ENCODE measurements around the gene GULP1.
"Not testable (repeated sequence)": the region's sequence is repeated elsewhere in the genome, so short reads cannot be mapped to it uniquely, and the experiment has no call there.

Gene GULP1

GRCh38 chr2:188426121-188426520 lies 134.4 kb downstream of the GULP1 start:
- DNase-seq (ENCODE audit: low read depth) = no peak

- DNase-seq (ENCODE audit: low read depth) = no peak
Measured at GRCh38 chr2:188430705-188431104, 139.0 kb downstream of the GULP1 start.

GRCh38 chr2:188434018-188434417 lies 142.3 kb downstream of the GULP1 start:
- no peak for DNase-seq (ENCODE audit: low read depth)

- no peak for DNase-seq (ENCODE audit: low read depth)
Measured at GRCh38 chr2:188435115-188435514, 143.4 kb downstream of the GULP1 start.

- DNase-seq (ENCODE audit: low read depth) = no peak
Measured at GRCh38 chr2:188437537-188437936, 145.9 kb downstream of the GULP1 start.

GRCh38 chr2:188439986-188440385 lies 148.3 kb downstream of the GULP1 start:
- DNase-seq (ENCODE audit: low read depth) = no peak

- no peak for DNase-seq (ENCODE audit: low read depth)
Measured at GRCh38 chr2:188440849-188441248, 149.2 kb downstream of the GULP1 start.

- no peak for DNase-seq (ENCODE audit: low read depth)
Measured at GRCh38 chr2:188441288-188441947, 149.7 kb downstream of the GULP1 start.

- DNase-seq (ENCODE audit: low read depth) = no peak
Measured at GRCh38 chr2:188443207-188443606, 151.5 kb downstream of the GULP1 start.

- no peak for DNase-seq (ENCODE audit: low read depth)
Measured at GRCh38 chr2:188444106-188444835, 152.6 kb downstream of the GULP1 start.

- DNase-seq (ENCODE audit: low read depth) = no peak
Measured at GRCh38 chr2:188449561-188449960, 157.9 kb downstream of the GULP1 start.

- no peak for DNase-seq (ENCODE audit: low read depth)
Measured at GRCh38 chr2:188449971-188450370, 158.3 kb downstream of the GULP1 start.

- DNase-seq (ENCODE audit: low read depth) = no peak
Measured at GRCh38 chr2:188450732-188451483, 159.2 kb downstream of the GULP1 start.

- no peak for DNase-seq (ENCODE audit: low read depth)
Measured at GRCh38 chr2:188452084-188452483, 160.4 kb downstream of the GULP1 start.

GRCh38 chr2:188456114-188456909 lies 164.6 kb downstream of the GULP1 start:
- no peak for DNase-seq (ENCODE audit: low read depth)

GRCh38 chr2:188459061-188459460 lies 167.4 kb downstream of the GULP1 start:
- DNase-seq (ENCODE audit: low read depth) = no peak

GRCh38 chr2:188466078-188466477 lies 174.4 kb downstream of the GULP1 start:
- not testable (repeated sequence) for DNase-seq (ENCODE audit: low read depth)

- DNase-seq (ENCODE audit: low read depth) = no peak
Measured at GRCh38 chr2:188466761-188467160, 175.1 kb downstream of the GULP1 start.

GRCh38 chr2:188471166-188471565 lies 179.5 kb downstream of the GULP1 start:
- no peak for DNase-seq (ENCODE audit: low read depth)

- DNase-seq (ENCODE audit: low read depth) = no peak
Measured at GRCh38 chr2:188473306-188473705, 181.6 kb downstream of the GULP1 start.

GRCh38 chr2:188474316-188474715 lies 182.6 kb downstream of the GULP1 start:
- DNase-seq (ENCODE audit: low read depth) = no peak

GRCh38 chr2:188475945-188476344 lies 184.3 kb downstream of the GULP1 start:
- no peak for DNase-seq (ENCODE audit: low read depth)
